ENCODE measurements around the gene LRRTM1.

Gene LRRTM1, protein sequence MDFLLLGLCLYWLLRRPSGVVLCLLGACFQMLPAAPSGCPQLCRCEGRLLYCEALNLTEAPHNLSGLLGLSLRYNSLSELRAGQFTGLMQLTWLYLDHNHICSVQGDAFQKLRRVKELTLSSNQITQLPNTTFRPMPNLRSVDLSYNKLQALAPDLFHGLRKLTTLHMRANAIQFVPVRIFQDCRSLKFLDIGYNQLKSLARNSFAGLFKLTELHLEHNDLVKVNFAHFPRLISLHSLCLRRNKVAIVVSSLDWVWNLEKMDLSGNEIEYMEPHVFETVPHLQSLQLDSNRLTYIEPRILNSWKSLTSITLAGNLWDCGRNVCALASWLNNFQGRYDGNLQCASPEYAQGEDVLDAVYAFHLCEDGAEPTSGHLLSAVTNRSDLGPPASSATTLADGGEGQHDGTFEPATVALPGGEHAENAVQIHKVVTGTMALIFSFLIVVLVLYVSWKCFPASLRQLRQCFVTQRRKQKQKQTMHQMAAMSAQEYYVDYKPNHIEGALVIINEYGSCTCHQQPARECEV

GRCh38 chr2:80303909-80304837, at the start of gene LRRTM1:
Gene LRRTM1 (minus strand): TSS chr2:80304752. CDS start chr2:80303819, 933 bp downstream.
- DNase-seq (ENCODE audit: low spot score): peak; percentile 30
- TF ChIP-seq, protein P1, sequence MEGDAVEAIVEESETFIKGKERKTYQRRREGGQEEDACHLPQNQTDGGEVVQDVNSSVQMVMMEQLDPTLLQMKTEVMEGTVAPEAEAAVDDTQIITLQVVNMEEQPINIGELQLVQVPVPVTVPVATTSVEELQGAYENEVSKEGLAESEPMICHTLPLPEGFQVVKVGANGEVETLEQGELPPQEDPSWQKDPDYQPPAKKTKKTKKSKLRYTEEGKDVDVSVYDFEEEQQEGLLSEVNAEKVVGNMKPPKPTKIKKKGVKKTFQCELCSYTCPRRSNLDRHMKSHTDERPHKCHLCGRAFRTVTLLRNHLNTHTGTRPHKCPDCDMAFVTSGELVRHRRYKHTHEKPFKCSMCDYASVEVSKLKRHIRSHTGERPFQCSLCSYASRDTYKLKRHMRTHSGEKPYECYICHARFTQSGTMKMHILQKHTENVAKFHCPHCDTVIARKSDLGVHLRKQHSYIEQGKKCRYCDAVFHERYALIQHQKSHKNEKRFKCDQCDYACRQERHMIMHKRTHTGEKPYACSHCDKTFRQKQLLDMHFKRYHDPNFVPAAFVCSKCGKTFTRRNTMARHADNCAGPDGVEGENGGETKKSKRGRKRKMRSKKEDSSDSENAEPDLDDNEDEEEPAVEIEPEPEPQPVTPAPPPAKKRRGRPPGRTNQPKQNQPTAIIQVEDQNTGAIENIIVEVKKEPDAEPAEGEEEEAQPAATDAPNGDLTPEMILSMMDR (IDR thresholded peaks at IDR 0.05; ENCODE audit: borderline replicate concordance, control extremely low read depth, extremely low read depth, insufficient read depth, missing control alignments): no peak
- in situ Hi-C loops (cut with MboI; ENCODE audit: low sequenced_read_pairs, unreplicated experiment): no loop called here

DNA sequence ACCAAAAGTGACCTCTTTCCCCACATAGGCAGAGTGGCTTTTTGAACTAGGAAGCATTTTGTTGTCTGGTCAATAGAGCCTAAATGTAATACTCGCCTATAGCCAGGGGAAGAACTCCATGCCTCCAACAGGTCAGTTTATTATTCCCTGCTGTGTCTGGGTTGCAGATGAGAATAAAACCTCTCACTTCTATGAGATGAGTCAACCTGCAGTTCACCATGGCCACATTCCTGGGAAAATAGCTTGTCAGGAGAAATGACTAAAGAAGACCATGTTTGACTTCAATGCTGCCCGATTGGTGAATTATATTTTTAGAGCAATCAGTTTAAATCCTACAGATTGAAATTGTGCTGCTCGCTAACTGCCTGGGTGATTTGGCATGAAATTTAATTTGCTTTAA, 46.7 kb upstream of the LRRTM1 start:
- no peak for DNase-seq (ENCODE audit: low spot score)
- TF ChIP-seq, protein P1 (IDR thresholded peaks at IDR 0.05; ENCODE audit: borderline replicate concordance, control extremely low read depth, extremely low read depth, insufficient read depth, missing control alignments): no peak
- in situ Hi-C loops (cut with MboI; ENCODE audit: low sequenced_read_pairs, unreplicated experiment): no loop called here

DNA sequence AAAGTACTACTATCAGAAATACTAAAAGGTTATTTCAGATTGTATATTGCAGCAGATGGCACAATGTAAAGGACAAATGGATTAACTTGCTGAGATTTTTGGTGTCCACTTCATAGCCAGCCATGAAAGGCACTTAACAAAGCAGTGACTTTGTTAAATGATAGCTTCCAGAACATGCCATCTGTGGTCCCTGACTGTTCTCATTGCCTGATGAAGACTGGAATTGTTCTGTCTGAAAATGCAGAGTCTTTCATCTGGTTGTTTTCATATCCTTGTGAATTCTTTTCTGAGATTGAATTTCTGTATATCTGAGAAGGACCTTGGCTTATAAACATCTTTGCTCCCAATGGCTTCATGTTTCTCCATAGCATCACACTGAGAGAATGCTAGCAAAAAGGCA, 44.4 kb upstream of the LRRTM1 start:
- in situ Hi-C loops (cut with MboI; ENCODE audit: low sequenced_read_pairs, unreplicated experiment): no loop called here
- no peak for DNase-seq (ENCODE audit: low spot score)
- TF ChIP-seq, protein P1 (IDR thresholded peaks at IDR 0.05; ENCODE audit: borderline replicate concordance, control extremely low read depth, extremely low read depth, insufficient read depth, missing control alignments): no peak

DNA sequence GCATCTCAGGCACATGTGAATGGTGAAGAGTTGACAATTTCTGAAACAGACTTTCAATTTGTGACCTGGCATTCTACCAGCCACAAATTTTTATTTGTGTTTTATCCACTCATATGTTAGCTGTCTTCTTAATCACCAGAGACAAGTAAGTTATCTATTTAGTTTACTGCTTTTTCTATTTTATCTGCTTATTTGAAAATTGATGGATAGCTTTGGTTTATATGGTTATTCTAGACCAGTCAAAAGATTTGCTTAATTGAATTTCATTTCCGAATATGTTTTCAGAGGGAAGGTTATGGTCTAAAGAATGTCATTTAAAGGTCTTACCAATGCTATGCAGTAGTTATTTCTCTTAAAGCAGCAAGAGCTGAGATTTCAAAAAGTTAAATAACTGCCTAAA, 43.5 kb upstream of the LRRTM1 start:
- no peak for DNase-seq (ENCODE audit: low spot score)
- TF ChIP-seq, protein P1 (IDR thresholded peaks at IDR 0.05; ENCODE audit: borderline replicate concordance, control extremely low read depth, extremely low read depth, insufficient read depth, missing control alignments): no peak
- in situ Hi-C loops (cut with MboI; ENCODE audit: low sequenced_read_pairs, unreplicated experiment): no loop called here

DNA sequence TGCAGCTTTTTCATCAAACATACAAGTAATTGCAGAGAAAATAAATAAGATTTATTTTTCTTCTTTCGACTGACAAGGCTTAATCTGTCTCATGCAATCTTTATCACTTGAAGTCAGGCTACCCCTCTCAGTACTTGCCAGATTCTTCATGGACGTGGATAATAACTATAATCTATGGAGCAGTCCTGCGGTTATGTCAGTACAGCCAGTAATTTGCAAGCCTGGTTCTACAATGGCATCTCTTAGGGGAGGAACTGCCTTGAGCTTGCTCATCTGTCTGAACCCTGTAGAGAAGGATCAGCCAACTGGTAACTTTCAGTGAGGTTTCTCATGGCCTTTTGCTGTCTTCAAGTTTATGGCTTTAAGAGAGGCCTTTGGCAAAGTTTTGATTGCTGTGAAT, 35.5 kb upstream of the LRRTM1 start:
- in situ Hi-C loops (cut with MboI; ENCODE audit: low sequenced_read_pairs, unreplicated experiment): no loop called here
- DNase-seq (ENCODE audit: low spot score): no peak
- TF ChIP-seq, protein P1 (IDR thresholded peaks at IDR 0.05; ENCODE audit: borderline replicate concordance, control extremely low read depth, extremely low read depth, insufficient read depth, missing control alignments): no peak

GRCh38 chr2:80338794-80339193, 34.2 kb upstream of the LRRTM1 start:
- TF ChIP-seq, protein P1 (IDR thresholded peaks at IDR 0.05; ENCODE audit: borderline replicate concordance, control extremely low read depth, extremely low read depth, insufficient read depth, missing control alignments): no peak
- DNase-seq (ENCODE audit: low spot score): no peak
- in situ Hi-C loops (cut with MboI; ENCODE audit: low sequenced_read_pairs, unreplicated experiment): no loop called here
